ENCODE results near the gene EID2.
A peak's percentile ranks its signal among the peaks of the same experiment; 100 is the strongest.

Gene EID2

DNA sequence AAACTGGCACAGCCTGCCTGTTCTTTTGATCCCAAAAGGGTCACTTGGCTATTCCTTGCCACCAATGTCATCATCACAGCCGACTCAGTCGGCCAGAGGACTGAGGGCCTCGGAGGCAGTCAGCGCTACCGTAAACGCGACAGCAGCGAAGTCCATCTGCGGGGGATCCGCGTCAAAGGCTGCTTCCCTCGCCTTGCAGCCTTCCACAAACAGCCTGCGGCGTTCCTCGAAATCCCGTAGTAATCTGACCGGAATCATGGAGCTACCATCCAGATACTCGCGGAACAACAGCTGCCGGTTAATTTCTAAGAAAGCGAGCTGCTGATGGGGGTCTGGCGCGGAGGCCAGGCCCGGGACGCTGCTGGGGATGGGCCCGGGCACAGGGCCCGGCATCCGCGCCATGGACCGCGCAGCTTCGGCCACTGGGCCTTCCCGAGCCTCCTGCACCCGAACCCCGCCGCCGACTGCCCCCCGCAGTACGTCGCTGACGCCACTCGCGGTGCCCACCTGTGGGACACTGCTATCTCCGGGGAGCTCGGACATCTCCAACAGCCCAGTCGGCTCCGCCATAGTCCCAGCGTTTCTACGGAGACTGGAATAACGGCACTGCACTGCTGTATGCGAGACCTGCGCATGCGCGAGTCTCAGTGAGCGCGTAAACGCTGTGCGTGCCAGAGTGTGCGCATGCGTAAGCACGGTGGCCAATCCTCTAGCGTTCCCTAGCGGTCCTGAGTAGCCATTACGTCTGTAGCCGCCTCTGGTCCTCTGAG, 7.5 kb downstream of the EID2 start, which contains the start of gene EID2B:
Gene EID2B, minus strand, starts transcription at position 620 of the 770 bp plus-strand sequence. Its CDS starts 50 bp downstream, at position 570.
- Histone ChIP-seq H3K9me3 (ENCODE audit: severe bottlenecking) (no peaks in the 10 kb centered on the region), H3K27me3 (ENCODE audit: insufficient read depth, poor library complexity, severe bottlenecking) (no peaks in the 10 kb centered on the region), H3K4me1 (ENCODE audit: insufficient read depth, poor library complexity, severe bottlenecking) (peaks cover 4% of the 10 kb centered on the region), H3K36me3 (ENCODE audit: low read depth) (no peaks in the 10 kb centered on the region), H3K4me3 (ENCODE audit: severe bottlenecking) (peak within 1 kb of the TSS; percentile 80), H3K27ac (ENCODE audit: poor library complexity, severe bottlenecking) (peak within 1 kb of the TSS; percentile 22)
- ATAC-seq (ENCODE audit: low read depth) (peak; percentile 94), DNase-seq (ENCODE audit: low spot score) (peak; percentile 90)
- TF ChIP-seq, protein P1, sequence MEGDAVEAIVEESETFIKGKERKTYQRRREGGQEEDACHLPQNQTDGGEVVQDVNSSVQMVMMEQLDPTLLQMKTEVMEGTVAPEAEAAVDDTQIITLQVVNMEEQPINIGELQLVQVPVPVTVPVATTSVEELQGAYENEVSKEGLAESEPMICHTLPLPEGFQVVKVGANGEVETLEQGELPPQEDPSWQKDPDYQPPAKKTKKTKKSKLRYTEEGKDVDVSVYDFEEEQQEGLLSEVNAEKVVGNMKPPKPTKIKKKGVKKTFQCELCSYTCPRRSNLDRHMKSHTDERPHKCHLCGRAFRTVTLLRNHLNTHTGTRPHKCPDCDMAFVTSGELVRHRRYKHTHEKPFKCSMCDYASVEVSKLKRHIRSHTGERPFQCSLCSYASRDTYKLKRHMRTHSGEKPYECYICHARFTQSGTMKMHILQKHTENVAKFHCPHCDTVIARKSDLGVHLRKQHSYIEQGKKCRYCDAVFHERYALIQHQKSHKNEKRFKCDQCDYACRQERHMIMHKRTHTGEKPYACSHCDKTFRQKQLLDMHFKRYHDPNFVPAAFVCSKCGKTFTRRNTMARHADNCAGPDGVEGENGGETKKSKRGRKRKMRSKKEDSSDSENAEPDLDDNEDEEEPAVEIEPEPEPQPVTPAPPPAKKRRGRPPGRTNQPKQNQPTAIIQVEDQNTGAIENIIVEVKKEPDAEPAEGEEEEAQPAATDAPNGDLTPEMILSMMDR (IDR thresholded peaks at IDR 0.05; ENCODE audit: poor library complexity, severe bottlenecking) = peak; percentile 98

DNA sequence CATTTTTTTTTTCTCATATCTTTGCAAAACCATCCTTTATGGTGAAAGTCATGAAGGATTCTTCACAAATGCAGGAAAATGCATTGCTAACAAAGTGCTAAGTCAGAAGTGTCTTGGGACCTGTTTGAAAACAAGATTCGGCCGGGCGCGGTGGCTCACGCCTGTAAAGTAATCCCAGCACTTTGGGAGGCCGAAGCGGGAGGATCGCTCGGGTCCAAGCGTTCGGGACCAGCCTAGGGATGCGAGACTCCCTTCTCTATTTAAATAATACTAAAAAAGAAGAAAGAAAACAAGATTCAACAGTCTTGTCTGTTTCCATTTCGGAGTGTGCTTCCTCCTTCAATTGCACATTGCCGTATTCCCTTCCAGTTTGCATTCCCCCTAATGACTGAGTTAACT, 8.1 kb downstream of the EID2 start:
- ATAC-seq (ENCODE audit: low read depth) = no peak
- DNase-seq (ENCODE audit: low spot score) = no peak
- no peaks in the 10 kb centered on the region for H3K36me3 ChIP-seq (ENCODE audit: low read depth)
- peak overlapping the region; percentile 80 for H3K4me3 ChIP-seq (ENCODE audit: severe bottlenecking)
- H3K27ac ChIP-seq (ENCODE audit: poor library complexity, severe bottlenecking) = peak overlapping the region; percentile 22
- H3K9me3 ChIP-seq (ENCODE audit: severe bottlenecking) = no peaks in the 10 kb centered on the region
- H3K4me1 ChIP-seq (ENCODE audit: insufficient read depth, poor library complexity, severe bottlenecking) = peaks cover 4% of the 10 kb centered on the region
- no peaks in the 10 kb centered on the region for H3K27me3 ChIP-seq (ENCODE audit: insufficient read depth, poor library complexity, severe bottlenecking)
- TF ChIP-seq, protein P1 (IDR thresholded peaks at IDR 0.05; ENCODE audit: poor library complexity, severe bottlenecking) = no peak

DNA sequence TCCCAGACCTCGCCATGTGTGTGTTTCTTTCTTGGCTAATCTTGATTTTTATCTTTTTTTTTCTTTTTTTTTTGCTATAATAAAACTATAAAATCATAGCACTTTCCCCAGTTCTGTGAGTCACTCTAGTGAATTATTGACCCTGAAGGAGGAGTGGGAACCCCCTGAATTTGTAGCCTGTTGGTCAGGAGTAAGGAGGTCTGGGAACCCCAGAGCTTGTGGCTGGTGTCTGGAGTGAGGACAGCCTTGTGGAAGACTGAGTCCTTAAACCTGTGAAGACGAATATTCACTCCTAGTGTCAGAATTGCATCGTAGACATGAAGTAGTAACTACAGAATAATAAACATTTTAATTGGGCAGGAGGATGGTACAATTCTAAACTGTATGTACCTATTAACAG, 14.8 kb downstream of the EID2 start:
- DNase-seq (ENCODE audit: low spot score) (no peak), ATAC-seq (ENCODE audit: low read depth) (no peak)
- no peaks in the 10 kb centered on the region for H3K9me3 ChIP-seq (ENCODE audit: severe bottlenecking)
- no peaks in the 10 kb centered on the region for H3K36me3 ChIP-seq (ENCODE audit: low read depth)
- no peak overlapping the region for H3K4me3 ChIP-seq (ENCODE audit: severe bottlenecking)
- TF ChIP-seq, protein P1 (IDR thresholded peaks at IDR 0.05; ENCODE audit: poor library complexity, severe bottlenecking) = no peak
- no peaks in the 10 kb centered on the region for H3K4me1 ChIP-seq (ENCODE audit: insufficient read depth, poor library complexity, severe bottlenecking)
- no peaks in the 10 kb centered on the region for H3K27me3 ChIP-seq (ENCODE audit: insufficient read depth, poor library complexity, severe bottlenecking)
- no peak overlapping the region for H3K27ac ChIP-seq (ENCODE audit: poor library complexity, severe bottlenecking)

DNA sequence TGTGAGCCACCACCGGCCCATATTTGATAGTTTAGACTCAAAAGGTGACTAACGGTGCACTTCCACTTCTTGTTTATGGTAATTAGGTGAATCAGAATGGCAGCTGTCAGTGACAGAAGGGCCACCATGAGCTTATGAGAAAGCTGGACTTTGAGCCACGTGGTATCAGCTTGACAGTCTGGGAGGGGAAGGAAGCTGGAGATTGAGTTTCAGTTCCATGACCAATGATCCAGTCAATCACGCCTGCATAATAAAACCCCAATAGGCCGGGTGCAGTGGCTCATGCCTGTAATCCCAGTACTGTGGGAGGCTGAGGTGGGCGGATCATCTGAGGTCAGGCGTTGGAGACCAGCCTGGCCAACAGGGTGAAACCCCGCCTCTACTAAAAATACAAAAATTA, 15.5 kb downstream of the EID2 start:
- ATAC-seq (ENCODE audit: low read depth) (no peak), DNase-seq (ENCODE audit: low spot score) (no peak)
- H3K4me1 ChIP-seq (ENCODE audit: insufficient read depth, poor library complexity, severe bottlenecking) = no peaks in the 10 kb centered on the region
- H3K36me3 ChIP-seq (ENCODE audit: low read depth) = no peaks in the 10 kb centered on the region
- H3K27ac ChIP-seq (ENCODE audit: poor library complexity, severe bottlenecking) = no peak overlapping the region
- H3K4me3 ChIP-seq (ENCODE audit: severe bottlenecking) = no peak overlapping the region
- H3K27me3 ChIP-seq (ENCODE audit: insufficient read depth, poor library complexity, severe bottlenecking) = no peaks in the 10 kb centered on the region
- no peaks in the 10 kb centered on the region for H3K9me3 ChIP-seq (ENCODE audit: severe bottlenecking)
- TF ChIP-seq, protein P1 (IDR thresholded peaks at IDR 0.05; ENCODE audit: poor library complexity, severe bottlenecking) = no peak
